GM12864 (cell line): ENCODE measurements around the gene PHEX.

ENCODE experiments used
- DNase-seq: peaks from one replicate; pipeline ENCODE4 v3.0.0-alpha.2; 2011; ENCODE audit warnings: low read depth
- H3K4me3 ChIP-seq: 2 replicates; pipeline ENCODE4 v1.5.1; 2011; ENCODE audit warnings: mild to moderate bottlenecking, low read depth, low read length, control low read depth
- TF ChIP-seq, protein P1 (sequence below): IDR thresholded peaks from 2 replicates; pipeline ENCODE4 v1.5.1; 2011; ENCODE audit warnings: low read depth, mild to moderate bottlenecking, moderate library complexity, low read length, control low read depth, inconsistent platforms; ENCODE audit errors: missing control alignments

PHEX gene

GRCh38 chrX:21996872-21997455 lies 35.2 kb upstream of the PHEX start:
- no peak overlapping the region for H3K4me3 ChIP-seq
- TF ChIP-seq, protein P1, sequence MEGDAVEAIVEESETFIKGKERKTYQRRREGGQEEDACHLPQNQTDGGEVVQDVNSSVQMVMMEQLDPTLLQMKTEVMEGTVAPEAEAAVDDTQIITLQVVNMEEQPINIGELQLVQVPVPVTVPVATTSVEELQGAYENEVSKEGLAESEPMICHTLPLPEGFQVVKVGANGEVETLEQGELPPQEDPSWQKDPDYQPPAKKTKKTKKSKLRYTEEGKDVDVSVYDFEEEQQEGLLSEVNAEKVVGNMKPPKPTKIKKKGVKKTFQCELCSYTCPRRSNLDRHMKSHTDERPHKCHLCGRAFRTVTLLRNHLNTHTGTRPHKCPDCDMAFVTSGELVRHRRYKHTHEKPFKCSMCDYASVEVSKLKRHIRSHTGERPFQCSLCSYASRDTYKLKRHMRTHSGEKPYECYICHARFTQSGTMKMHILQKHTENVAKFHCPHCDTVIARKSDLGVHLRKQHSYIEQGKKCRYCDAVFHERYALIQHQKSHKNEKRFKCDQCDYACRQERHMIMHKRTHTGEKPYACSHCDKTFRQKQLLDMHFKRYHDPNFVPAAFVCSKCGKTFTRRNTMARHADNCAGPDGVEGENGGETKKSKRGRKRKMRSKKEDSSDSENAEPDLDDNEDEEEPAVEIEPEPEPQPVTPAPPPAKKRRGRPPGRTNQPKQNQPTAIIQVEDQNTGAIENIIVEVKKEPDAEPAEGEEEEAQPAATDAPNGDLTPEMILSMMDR: no peak
- no peak for DNase-seq

DNA sequence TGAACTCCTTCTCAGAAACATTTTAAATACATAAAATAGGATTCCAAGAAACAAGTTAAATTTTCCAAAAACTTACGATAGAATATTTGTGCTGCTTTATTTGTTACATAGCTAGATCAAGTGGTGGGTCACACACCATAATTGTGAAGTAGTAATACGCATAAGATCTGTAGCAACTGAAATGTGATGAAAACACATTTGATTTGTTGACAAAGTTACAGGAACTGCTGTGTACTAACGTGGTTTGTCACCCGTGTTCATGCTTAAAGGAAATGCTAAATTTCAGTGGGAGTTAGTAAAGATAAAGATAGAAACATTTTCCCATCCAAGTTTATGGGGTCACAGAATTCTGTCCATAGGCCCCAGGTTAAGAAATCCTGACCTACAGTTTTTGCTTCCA lies 34.1 kb upstream of the PHEX start:
- TF ChIP-seq, protein P1: no peak
- H3K4me3 ChIP-seq: no peak overlapping the region
- DNase-seq: no peak

GRCh38 chrX:22004866-22005265 lies 27.3 kb upstream of the PHEX start:
- H3K4me3 ChIP-seq: no peak overlapping the region
- no peak for DNase-seq
- TF ChIP-seq, protein P1: no peak

GRCh38 chrX:22012051-22012450 lies 20.1 kb upstream of the PHEX start:
- H3K4me3 ChIP-seq: no peak overlapping the region
- TF ChIP-seq, protein P1: no peak
- DNase-seq: no peak

DNA sequence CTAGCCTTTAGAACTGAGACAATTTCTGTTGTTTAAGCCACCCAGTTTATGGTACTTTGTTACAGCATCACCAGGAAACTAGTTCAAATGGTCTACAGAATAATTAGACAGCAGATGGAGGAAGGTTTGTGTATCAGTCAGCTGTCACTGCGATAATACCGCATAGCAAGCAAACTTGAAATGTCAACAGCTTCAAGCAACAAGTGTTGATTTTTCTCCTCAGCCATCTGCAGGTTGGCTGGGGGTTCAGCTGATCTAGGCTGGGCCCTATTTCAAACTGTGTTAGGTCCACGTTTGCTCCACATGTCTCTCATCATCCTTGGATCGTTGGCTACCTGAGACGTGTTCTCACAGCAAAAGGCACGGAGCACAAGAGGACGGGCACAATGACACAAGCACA lies 19.2 kb upstream of the PHEX start:
- DNase-seq: no peak
- TF ChIP-seq, protein P1: no peak
- H3K4me3 ChIP-seq: no peak overlapping the region

GRCh38 chrX:22015139-22015750 lies 16.9 kb upstream of the PHEX start:
- H3K4me3 ChIP-seq: no peak overlapping the region
- no peak for DNase-seq
- TF ChIP-seq, protein P1: no peak

GRCh38 chrX:22021751-22022324 lies 10.3 kb upstream of the PHEX start:
- H3K4me3 ChIP-seq: no peak overlapping the region
- DNase-seq: no peak
- TF ChIP-seq, protein P1: no peak
